HG02763 (cell line): ENCODE measurements around the gene ZP4.

Source experiments
- ATAC-seq: cut with Tn5 transposase; IDR thresholded peaks from one replicate; pipeline ENCODE4 v1.9.1; 2021; ENCODE audit warnings: mild to moderate bottlenecking, moderate library complexity; ENCODE audit not compliant: unreplicated experiment

ZP4 gene, protein sequence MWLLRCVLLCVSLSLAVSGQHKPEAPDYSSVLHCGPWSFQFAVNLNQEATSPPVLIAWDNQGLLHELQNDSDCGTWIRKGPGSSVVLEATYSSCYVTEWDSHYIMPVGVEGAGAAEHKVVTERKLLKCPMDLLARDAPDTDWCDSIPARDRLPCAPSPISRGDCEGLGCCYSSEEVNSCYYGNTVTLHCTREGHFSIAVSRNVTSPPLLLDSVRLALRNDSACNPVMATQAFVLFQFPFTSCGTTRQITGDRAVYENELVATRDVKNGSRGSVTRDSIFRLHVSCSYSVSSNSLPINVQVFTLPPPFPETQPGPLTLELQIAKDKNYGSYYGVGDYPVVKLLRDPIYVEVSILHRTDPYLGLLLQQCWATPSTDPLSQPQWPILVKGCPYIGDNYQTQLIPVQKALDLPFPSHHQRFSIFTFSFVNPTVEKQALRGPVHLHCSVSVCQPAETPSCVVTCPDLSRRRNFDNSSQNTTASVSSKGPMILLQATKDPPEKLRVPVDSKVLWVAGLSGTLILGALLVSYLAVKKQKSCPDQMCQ

GRCh38 chr1:237890822-237891221, at the start of gene ZP4:
Gene ZP4 (minus strand): TSS chr1:237890922. CDS start chr1:237890635, 287 bp downstream.
- ATAC-seq: no peak

DNA sequence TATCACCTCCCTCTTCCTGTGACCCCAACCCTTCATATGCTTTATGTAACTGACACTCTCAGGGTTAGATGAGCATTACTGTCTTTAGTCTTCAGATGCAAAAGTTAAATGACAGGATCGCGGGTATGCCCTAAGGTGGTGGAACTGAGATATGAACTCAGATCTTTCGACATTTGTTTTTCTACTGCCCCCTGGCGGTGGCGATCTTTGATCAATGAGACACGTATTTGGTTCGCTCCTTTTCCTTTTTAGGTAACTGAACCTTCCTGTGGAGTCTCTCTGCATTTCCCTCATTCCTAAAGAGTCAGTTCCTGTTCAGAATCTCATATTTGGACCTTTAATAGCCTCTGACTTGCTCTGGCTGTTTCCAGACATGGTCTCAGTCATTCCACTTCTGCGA, 47.8 kb upstream of the ZP4 start:
- ATAC-seq: no peak

DNA sequence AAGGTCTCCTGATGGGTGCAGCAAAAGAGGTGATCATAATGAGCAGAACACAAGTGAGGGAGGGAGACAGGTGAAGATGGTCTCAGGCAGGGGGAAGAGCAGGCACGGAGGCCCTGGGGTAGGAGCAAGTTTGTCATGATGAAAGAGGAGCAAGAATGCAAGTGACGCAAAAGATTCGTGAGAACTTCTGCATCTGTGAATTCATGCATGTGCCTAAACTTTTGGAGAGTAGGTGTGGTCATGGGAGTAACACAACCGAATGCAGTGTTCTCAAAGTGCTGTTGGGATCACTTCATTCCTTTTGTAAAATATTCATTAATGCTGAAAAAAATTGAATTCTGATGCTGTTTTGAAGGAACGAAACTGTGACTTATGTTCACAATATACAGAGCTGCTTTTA, 47.3 kb upstream of the ZP4 start:
- ATAC-seq: no peak

DNA sequence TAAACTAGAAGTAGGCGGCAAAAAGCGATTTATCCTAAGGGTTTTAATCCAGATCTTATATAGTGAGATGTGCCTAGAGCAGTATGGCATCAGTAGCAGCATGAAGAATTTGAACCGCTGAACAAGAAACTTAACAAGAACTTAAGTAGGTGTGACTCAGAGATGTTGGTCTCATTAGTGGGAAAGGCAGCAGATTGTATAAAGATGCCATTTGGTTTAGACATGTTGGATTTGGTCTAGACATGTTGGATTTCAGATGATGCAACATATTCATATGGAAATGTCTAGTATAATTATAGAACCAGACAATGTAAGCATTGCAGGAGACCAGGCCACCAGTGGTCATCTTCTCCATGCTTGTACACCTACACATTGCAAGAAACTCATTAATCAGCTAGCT, 42.1 kb upstream of the ZP4 start:
- ATAC-seq: no peak

- ATAC-seq: no peak
These were observed 40.9 kb upstream of the ZP4 start for GRCh38 chr1:237931581-237931980.

DNA sequence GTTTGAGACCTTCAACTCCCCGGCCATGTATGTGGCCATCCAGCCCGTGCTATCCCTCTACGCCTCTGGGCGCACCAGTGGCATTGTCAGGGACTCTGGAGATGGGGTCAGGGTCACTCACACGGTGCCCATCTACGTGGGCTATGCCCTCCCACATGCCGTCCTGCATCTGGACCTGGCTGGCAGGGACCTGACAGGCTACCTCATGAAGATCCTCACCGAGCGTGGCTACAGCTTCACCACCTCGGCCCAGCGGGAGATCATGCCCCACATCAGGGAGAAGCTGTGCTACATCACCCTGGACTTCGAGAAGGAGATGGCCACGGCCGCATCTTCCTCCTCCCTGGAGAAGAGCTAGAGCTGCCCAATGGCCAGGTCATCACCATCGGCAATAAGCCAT, 36.5 kb upstream of the ZP4 start:
- no peak for ATAC-seq

DNA sequence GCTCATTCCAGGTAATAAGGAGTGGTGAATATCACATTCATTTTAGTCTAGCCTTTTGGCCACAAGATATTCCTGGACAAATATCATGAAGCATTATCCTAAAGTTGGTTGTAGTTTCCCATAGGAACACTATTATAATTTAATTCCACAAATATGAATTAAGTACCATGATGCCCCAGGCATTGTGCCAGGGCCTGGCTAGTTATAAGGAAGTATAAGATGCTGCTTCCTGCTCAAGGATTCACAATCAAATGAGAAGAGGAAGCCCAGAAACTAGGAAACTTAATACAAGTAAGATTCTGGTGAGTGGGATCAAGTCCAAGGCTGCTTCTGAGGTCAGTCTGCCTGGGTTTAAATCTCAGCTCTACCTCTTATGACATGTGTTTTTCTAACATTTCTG, 30.6 kb upstream of the ZP4 start:
- no peak for ATAC-seq

DNA sequence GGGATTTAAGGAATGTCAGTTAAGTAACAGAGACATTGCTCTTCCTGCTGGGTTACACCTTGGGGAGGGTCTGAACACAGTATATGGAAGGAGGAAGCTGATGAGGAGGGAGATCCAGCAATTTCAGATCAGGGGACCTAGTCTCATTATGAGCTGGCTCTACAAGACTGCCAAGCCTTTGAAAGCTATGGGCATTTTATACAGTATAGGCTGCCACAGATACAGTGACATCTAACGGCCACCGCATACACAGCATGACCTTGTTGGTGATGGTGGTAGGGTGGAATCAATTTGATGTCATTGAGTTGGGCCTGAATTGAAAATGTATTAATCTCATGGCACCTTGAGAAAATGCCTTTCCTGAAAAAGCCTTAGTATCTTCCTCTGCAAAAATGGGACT, 22.6 kb upstream of the ZP4 start:
- no peak for ATAC-seq

- no peak for ATAC-seq
These were observed 21.2 kb upstream of the ZP4 start for GRCh38 chr1:237911911-237912310.

GRCh38 chr1:237910834-237911233, 20.1 kb upstream of the ZP4 start:
- no peak for ATAC-seq

DNA sequence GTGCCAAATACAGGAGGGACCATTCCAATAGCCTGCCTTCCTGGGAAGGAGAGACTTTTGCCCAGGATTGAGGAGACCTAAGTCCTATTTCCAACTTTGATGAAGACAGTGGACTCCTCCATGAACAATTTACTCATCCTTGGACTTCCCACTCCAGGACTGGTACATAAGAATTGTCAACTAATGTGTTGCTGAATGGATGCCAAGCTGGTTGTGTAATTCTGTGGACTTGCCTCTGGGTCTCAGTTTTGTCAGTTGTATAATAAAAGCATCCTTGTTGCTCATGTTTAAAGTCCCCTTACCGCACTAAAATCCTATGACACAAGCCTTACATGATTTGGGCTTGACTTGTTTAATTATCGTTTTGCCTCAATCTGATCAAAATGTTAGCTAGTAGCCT, 13.2 kb upstream of the ZP4 start:
- no peak for ATAC-seq

DNA sequence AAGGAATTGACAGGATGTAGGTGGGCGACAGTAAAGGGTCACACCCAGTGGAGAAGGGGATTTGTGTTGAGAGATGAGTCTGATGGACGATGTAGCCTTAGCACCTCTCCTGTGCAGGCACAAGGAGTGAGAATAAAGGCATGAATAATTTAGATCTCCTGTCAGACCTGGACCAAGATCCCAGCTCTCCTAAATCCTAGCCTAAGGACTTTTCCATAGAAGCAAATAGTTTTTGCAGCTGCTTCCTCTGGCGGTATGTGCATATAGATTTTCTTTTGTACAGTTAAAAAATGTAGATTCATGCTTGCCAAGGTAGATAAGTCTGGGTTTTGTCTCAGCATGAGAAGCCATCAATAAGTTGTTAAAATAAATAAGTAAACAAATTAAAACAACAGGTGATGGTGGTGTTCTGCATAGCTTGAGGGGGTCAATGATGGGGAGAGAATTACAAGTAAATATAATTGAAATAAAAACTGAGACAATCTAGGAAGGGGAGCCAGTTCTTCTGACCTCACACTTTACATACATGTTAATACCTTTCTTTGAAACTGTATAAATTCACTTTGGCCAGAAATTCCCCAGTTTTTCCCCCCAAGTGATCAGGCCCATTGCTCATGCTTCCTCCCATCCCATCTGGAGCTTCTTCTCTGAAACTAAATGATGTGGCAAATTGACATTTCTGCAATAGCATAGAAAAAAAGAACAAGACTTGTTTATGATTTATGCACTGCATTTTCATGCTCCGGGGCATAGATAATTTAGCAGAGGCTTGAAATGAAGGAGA, 12.4 kb upstream of the ZP4 start:
- ATAC-seq: no peak

- no peak for ATAC-seq
These were observed 10.7 kb upstream of the ZP4 start for GRCh38 chr1:237901299-237901934.

- no peak for ATAC-seq
These were observed 4.9 kb upstream of the ZP4 start for GRCh38 chr1:237895630-237896029.

GRCh38 chr1:237894131-237894530, 3.4 kb upstream of the ZP4 start:
- ATAC-seq: no peak

DNA sequence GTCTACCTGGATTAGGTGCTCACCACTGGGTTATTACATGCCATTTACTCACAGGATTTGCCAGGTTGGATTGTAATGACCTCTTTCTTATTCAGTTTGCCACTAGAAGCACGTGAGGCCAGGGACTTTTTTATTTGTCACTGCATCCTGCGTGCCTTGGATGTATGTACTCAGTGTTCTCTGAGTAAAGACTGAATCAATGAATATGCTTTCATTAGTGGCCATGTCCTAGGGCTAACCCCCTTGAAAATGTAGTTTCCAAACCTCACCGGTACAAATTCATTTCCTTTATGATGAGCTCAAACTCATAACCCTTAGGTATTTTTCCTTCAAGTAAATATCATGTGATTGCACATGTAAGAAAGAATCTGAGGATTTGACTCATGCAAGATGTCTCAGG, 1.3 kb upstream of the ZP4 start:
- no peak for ATAC-seq

DNA sequence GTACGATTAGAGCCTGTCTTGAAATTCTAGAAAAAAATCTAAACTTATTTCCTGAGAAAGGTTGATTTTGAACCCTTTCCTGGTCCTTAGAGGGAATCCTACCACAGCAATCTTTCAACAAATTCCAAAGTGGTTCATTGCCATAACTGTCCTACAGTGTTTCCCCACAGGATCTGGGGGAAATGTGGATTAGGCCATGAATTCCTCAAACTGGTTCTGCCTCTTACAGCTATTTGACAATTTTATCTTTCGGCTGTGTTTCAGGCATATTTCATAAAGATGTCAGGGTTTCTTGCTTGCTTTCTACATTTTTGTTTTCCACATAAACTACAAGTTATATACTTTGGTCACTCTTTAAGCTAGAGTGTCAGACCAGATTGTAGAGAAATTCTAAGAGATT, 544 bp upstream of the ZP4 start:
- no peak for ATAC-seq

GRCh38 chr1:237890416-237890815, 306 bp downstream of the ZP4 start:
- ATAC-seq: no peak

- ATAC-seq: no peak
These were observed 2.6 kb downstream of the ZP4 start for GRCh38 chr1:237888143-237888542.

- ATAC-seq: no peak
These were observed 3.2 kb downstream of the ZP4 start for GRCh38 chr1:237887542-237887941.

DNA sequence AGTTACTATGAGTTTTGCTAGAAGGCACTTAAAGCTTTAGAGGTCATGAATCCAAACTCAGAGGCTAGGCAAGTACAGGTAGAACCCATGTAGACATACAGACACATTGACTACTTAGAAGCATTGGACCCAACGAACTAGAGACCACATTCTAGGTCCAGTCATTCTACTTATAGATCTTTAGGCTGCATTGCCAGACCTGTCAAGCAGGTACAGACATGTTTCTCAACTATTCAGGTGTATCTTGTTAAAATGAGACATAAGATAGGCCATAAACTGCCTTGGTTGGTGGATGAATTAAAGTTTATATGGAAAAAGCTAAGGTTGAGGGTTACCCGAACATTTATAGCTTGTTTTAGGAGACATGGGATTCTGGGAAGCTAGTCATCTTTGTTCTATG, 6.5 kb downstream of the ZP4 start:
- ATAC-seq: no peak

DNA sequence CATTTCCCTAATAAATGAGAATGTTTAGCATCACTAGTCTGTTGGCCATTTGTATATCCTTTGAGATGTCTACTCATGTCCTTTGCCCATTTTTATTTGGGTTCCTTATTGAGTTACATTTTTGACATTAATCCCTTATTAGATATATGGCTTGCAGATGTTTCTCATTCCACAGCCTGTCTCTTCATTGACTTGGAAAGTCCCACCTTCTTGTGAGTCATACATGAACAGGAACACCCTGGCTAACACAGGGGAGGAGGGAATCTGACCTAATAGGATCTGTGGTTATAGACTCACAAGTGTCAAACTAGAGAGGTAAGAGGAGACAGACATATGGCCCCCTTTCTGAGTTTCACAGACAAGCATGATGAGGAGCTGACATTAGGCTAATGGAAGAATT, 11.5 kb downstream of the ZP4 start:
- ATAC-seq: no peak
